GM10266 (cell line): ENCODE results near the gene ANXA2.

Experiments
- DNase-seq: peaks from one replicate; pipeline ENCODE4 v3.0.0; 2012; ENCODE audit errors: extremely low spot score
- TF ChIP-seq, protein P1 (sequence below): IDR thresholded peaks from 2 replicates; pipeline ENCODE4 v1.5.1; 2012; ENCODE audit warnings: mild to moderate bottlenecking, low read depth; ENCODE audit not compliant: control insufficient read depth, insufficient read depth; ENCODE audit errors: missing control alignments

Gene ANXA2

GRCh38 chr15:60313906-60314305 is 83.9 kb downstream of the ANXA2 start:
- TF ChIP-seq, protein P1, sequence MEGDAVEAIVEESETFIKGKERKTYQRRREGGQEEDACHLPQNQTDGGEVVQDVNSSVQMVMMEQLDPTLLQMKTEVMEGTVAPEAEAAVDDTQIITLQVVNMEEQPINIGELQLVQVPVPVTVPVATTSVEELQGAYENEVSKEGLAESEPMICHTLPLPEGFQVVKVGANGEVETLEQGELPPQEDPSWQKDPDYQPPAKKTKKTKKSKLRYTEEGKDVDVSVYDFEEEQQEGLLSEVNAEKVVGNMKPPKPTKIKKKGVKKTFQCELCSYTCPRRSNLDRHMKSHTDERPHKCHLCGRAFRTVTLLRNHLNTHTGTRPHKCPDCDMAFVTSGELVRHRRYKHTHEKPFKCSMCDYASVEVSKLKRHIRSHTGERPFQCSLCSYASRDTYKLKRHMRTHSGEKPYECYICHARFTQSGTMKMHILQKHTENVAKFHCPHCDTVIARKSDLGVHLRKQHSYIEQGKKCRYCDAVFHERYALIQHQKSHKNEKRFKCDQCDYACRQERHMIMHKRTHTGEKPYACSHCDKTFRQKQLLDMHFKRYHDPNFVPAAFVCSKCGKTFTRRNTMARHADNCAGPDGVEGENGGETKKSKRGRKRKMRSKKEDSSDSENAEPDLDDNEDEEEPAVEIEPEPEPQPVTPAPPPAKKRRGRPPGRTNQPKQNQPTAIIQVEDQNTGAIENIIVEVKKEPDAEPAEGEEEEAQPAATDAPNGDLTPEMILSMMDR: no peak
- no peak for DNase-seq

- TF ChIP-seq, protein P1: no peak
- DNase-seq: no peak
These were observed 90.8 kb downstream of the ANXA2 start for GRCh38 chr15:60307034-60307433.

- TF ChIP-seq, protein P1: no peak
- DNase-seq: no peak
These were observed 96.8 kb downstream of the ANXA2 start for GRCh38 chr15:60301024-60301423.

DNA sequence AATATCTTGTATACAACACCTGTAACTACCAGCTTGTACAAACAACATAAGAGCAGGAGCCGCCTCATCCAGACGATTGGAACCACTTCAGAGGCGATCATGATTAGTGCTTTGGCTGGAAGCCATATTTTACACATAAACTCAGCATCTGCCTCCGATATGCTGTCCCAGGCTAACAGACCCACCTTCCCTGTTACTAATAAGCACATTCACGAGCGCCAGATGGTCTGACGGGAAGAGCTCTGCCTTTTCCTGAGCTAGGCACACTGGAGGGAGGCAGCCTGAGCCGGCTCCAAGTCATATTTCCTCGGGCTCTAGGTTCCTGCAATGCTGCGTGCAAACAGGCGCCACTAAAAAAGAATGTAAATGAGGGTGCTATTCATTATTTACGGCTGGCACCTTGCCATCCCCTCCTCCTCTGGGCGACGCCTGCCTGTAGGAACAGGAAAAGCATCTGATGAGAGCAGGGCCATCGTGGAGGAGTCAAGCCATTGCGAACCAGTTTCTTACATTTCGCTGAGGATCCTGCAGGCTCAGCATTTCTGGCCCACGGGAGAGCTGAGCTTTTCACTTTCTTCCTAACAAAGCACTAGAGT is 98.2 kb downstream of the ANXA2 start:
- no peak for DNase-seq
- TF ChIP-seq, protein P1: no peak
